Neural progenitor cell (in vitro differentiated cells): ENCODE measurements around the gene CMTR1. TPM values are rescaled to one million over a fixed set of nuclear protein-coding genes. Genes with fewer than 3 reads are reported as not detected.

Experiments
- DNase-seq: peaks from one replicate; pipeline ENCODE4 v3.0.0-alpha.2; 2016; ENCODE audit warnings: low spot score
- H2AFZ ChIP-seq: fragments of 200-600 bp; sonication (generic); replicated peaks from 2 replicates; pipeline ENCODE4 v1.6.1; 2016; ENCODE audit warnings: antibody characterized with exemption
- H3F3A ChIP-seq: fragments of 200-600 bp; sonication (generic); 2 replicates; pipeline ENCODE4 v1.6.1; 2016; ENCODE audit warnings: antibody characterized with exemption, low read depth
- H3K27ac ChIP-seq: fragments of 200-600 bp; sonication (generic); 2 replicates; pipeline ENCODE4 v1.5.1; 2016; ENCODE audit warnings: mild to moderate bottlenecking
- H3K27me3 ChIP-seq: fragments of 200-600 bp; sonication (generic); 2 replicates; pipeline ENCODE4 v1.6.1; 2016; ENCODE audit warnings: mild to moderate bottlenecking, moderate library complexity
- H3K36me3 ChIP-seq: fragments of 200-600 bp; sonication (generic); 2 replicates; pipeline ENCODE4 v1.5.1; 2016
- H3K4me1 ChIP-seq: fragments of 200-600 bp; sonication (generic); 2 replicates; pipeline ENCODE4 v1.6.1; 2016; ENCODE audit warnings: mixed run types
- H3K4me2 ChIP-seq: fragments of 200-600 bp; sonication (generic); 2 replicates; pipeline ENCODE4 v1.6.1; 2016
- H3K4me3 ChIP-seq: fragments of 200-600 bp; sonication (generic); 2 replicates; pipeline ENCODE4 v1.5.1; 2016
- H3K79me2 ChIP-seq: fragments of 200-600 bp; sonication (generic); 2 replicates; pipeline ENCODE4 v1.6.1; 2016; ENCODE audit warnings: low read depth
- H3K9ac ChIP-seq: fragments of 200-600 bp; sonication (generic); 2 replicates; pipeline ENCODE4 v1.6.1; 2016
- H3K9me3 ChIP-seq: fragments of 200-600 bp; sonication (generic); 2 replicates; pipeline ENCODE4 v1.5.1; 2016; ENCODE audit warnings: low read depth
- H4K20me1 ChIP-seq: fragments of 200-600 bp; sonication (generic); 2 replicates; pipeline ENCODE4 v1.6.1; 2016; ENCODE audit warnings: low read depth
- H3K27ac Mint-ChIP-seq: 3 replicates; pipeline ENCODE4 v1.8.0; 2021; ENCODE audit warnings: mixed read lengths
- H3K27me3 Mint-ChIP-seq: 2 replicates; pipeline ENCODE4 v1.8.0; 2022; ENCODE audit warnings: low read depth, mild to moderate bottlenecking, inconsistent platforms, moderate library complexity, mixed read lengths; ENCODE audit not compliant: insufficient read depth
- H3K36me3 Mint-ChIP-seq: 3 replicates; pipeline ENCODE4 v1.8.0; 2021; ENCODE audit warnings: mixed read lengths
- H3K4me1 Mint-ChIP-seq: 3 replicates; pipeline ENCODE4 v1.8.0; 2021; ENCODE audit warnings: mixed read lengths
- H3K4me3 Mint-ChIP-seq: 3 replicates; pipeline ENCODE4 v1.8.0; 2021; ENCODE audit warnings: mild to moderate bottlenecking, moderate library complexity, mixed read lengths
- H3K9me3 Mint-ChIP-seq: 3 replicates; pipeline ENCODE4 v1.8.0; 2020; ENCODE audit warnings: mixed read lengths
- CTCF ChIP-seq: fragments of 200-600 bp; sonication (generic); IDR thresholded peaks from 2 replicates; pipeline ENCODE4 v1.5.1; 2017; ENCODE audit warnings: antibody characterized with exemption, mild to moderate bottlenecking
- EZH2 ChIP-seq: fragments of 200-600 bp; sonication (generic); IDR thresholded peaks from 2 replicates; pipeline ENCODE4 v1.6.1; 2017; ENCODE audit warnings: antibody characterized with exemption, mild to moderate bottlenecking, moderate library complexity
- EZH2phosphoT487 ChIP-seq: fragments of 200-600 bp; sonication (generic); IDR thresholded peaks from 2 replicates; pipeline ENCODE4 v1.6.1; 2017; ENCODE audit warnings: antibody characterized with exemption
- total RNA-seq: library from RNA; depleted of rRNA; stranded (reverse); fragments of >200 nt; gene quantifications from 2 replicates; pipeline ENCODE4 v1.2.3, GENCODE V29; 2015; ENCODE audit warnings: low replicate concordance

Gene CMTR1
- total RNA-seq, 1 donor from 2014 or later: 35.4 TPM

- Histone ChIP-seq H3K9me3 (no peaks in the 10 kb centered on the region), H3K27me3 (peaks cover 59% of the 10 kb centered on the region), H3K79me2 (no peaks in the 10 kb centered on the region), H3K36me3 (no peaks in the 10 kb centered on the region), H3K4me2 (no peak overlapping the region), H3K4me3 (no peak overlapping the region), H3K9ac (no peak overlapping the region), H2AFZ (no peak overlapping the region), H3K4me1 (peaks cover 12% of the 10 kb centered on the region), H4K20me1 (no peaks in the 10 kb centered on the region), H3F3A (peaks cover 9% of the 10 kb centered on the region), H3K27ac (no peak overlapping the region)
- no peaks in the 10 kb centered on the region for H3K36me3 Mint-ChIP-seq
- TF ChIP-seq EZH2phosphoT487 (no peak), CTCF (no peak), EZH2 (no peak)
- peaks cover 44% of the 10 kb centered on the region for H3K4me1 Mint-ChIP-seq
- H3K9me3 Mint-ChIP-seq: no peaks in the 10 kb centered on the region
- H3K27me3 Mint-ChIP-seq: peaks cover 42% of the 10 kb centered on the region
- no peak overlapping the region for H3K27ac Mint-ChIP-seq
- DNase-seq: no peak
- H3K4me3 Mint-ChIP-seq: no peak overlapping the region
Measured at GRCh38 chr6:37531026-37531425, 98.0 kb downstream of the CMTR1 start.

Other genes starting within 250 kb of the CMTR1 start
- gene TBC1D22B, start 175.4 kb upstream of the CMTR1 start, total RNA-seq: 16.2 and 16.5 TPM in 2 replicates
- 0.09 TPM in 1 of 2 replicates, not detected in the other for gene TMEM217, start 175.1 kb upstream of the CMTR1 start, total RNA-seq
- 41.3 and 68.5 TPM in 2 replicates for gene RNF8, start 79.2 kb upstream of the CMTR1 start, total RNA-seq
- 30.4 and 56.5 TPM in 2 replicates for gene CCDC167, start 66.7 kb downstream of the CMTR1 start, total RNA-seq